WTC11 (cell line): ENCODE measurements around the gene MSI2.

Experiments
- CREB1 ChIP-seq: sonication (generic); formaldehyde crosslinking; IDR thresholded peaks from 2 replicates; pipeline ENCODE4 v1.8.0; 2023; ENCODE audit warnings: mild to moderate bottlenecking, missing genetic modification reagents
- ETV6 ChIP-seq: sonication (generic); formaldehyde crosslinking; IDR thresholded peaks from 2 replicates; pipeline ENCODE4 v1.8.1; 2022; ENCODE audit warnings: mild to moderate bottlenecking, missing genetic modification reagents
- NR3C1 ChIP-seq: sonication (generic); formaldehyde crosslinking; conservative IDR thresholded peaks from 2 replicates; pipeline ENCODE4 v1.8.1; 2023; ENCODE audit warnings: low read depth, mild to moderate bottlenecking, missing genetic modification reagents
- SMAD4 ChIP-seq: sonication (generic); formaldehyde crosslinking; IDR thresholded peaks from 2 replicates; pipeline ENCODE4 v1.8.0; 2022; ENCODE audit warnings: mild to moderate bottlenecking, missing genetic modification reagents
- TEAD1 ChIP-seq: sonication (generic); formaldehyde crosslinking; IDR thresholded peaks from 2 replicates; pipeline ENCODE4 v1.8.0; 2022; ENCODE audit warnings: mild to moderate bottlenecking, missing genetic modification reagents
- ZNF121 ChIP-seq: sonication (generic); formaldehyde crosslinking; IDR thresholded peaks from 2 replicates; pipeline ENCODE4 v1.8.0; 2023; ENCODE audit warnings: missing genetic modification reagents
- ZNF512 ChIP-seq: sonication (generic); formaldehyde crosslinking; IDR thresholded peaks from 2 replicates; pipeline ENCODE4 v1.8.1; 2022; ENCODE audit warnings: missing genetic modification reagents, borderline replicate concordance
- TF ChIP-seq, protein P1 (sequence below): fragments of 200-600 bp; IDR thresholded peaks from 2 replicates; pipeline ENCODE4 v1.8.0; 2022; ENCODE audit warnings: antibody characterized with exemption
- TF ChIP-seq, protein P2 (sequence below): sonication (generic); formaldehyde crosslinking; IDR thresholded peaks from 2 replicates; pipeline ENCODE4 v1.8.1; 2022; ENCODE audit warnings: mild to moderate bottlenecking, missing genetic modification reagents, moderate library complexity, borderline replicate concordance
- TF ChIP-seq, protein P3 (sequence below): sonication (generic); formaldehyde crosslinking; IDR thresholded peaks from 2 replicates; pipeline ENCODE4 v1.8.0; 2022; ENCODE audit warnings: mild to moderate bottlenecking, missing genetic modification reagents

DNA sequence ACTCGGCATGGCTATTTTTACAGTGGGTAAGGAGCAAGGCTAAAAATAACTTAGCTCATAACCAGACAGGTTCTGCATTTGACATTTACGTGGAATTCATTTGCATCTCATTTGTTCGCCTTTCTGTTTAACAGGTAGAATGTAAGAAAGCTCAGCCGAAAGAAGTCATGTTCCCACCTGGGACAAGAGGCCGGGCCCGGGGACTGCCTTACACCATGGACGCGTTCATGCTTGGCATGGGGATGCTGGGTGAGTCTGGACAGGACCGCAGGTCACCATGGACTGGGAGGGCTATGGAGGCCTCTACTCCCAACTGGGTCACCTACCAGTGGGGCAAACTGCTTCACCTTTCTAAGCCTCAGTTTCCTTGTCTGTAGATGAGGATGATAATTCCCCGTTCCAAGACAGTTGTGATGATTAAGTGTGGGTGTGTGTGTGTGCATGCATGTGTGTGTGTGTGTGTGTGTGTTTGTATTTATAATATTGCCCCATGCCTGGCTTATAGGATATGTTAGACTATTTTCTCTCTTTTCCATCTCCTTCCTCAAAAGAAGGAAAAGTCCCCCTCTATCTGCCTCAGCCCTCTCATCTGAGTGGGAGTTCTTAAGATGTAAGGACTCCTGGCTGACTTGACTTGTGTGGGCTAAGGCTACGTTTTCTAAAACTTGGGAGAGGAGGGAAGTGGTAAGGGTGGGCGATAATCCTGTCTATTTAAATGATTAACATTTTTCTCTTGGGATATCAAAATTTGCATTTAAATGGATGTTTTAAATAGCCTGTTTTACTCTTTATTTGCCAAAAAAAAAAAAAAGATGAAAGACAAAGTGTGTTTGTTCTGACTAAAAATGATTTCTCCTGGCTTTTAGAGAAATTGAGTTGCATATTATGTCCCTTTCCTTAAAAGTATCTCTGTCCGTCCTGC lies 359.8 kb downstream of the MSI2 start:
- TF ChIP-seq, protein P1, sequence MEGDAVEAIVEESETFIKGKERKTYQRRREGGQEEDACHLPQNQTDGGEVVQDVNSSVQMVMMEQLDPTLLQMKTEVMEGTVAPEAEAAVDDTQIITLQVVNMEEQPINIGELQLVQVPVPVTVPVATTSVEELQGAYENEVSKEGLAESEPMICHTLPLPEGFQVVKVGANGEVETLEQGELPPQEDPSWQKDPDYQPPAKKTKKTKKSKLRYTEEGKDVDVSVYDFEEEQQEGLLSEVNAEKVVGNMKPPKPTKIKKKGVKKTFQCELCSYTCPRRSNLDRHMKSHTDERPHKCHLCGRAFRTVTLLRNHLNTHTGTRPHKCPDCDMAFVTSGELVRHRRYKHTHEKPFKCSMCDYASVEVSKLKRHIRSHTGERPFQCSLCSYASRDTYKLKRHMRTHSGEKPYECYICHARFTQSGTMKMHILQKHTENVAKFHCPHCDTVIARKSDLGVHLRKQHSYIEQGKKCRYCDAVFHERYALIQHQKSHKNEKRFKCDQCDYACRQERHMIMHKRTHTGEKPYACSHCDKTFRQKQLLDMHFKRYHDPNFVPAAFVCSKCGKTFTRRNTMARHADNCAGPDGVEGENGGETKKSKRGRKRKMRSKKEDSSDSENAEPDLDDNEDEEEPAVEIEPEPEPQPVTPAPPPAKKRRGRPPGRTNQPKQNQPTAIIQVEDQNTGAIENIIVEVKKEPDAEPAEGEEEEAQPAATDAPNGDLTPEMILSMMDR: no peak
- TF ChIP-seq CREB1: no peak
- no peak for TF ChIP-seq TEAD1 (CRISPR knock-in tag)
- no peak for TF ChIP-seq ZNF121 (CRISPR knock-in tag)
- TF ChIP-seq SMAD4 (CRISPR knock-in tag): no peak
- TF ChIP-seq, protein P2, sequence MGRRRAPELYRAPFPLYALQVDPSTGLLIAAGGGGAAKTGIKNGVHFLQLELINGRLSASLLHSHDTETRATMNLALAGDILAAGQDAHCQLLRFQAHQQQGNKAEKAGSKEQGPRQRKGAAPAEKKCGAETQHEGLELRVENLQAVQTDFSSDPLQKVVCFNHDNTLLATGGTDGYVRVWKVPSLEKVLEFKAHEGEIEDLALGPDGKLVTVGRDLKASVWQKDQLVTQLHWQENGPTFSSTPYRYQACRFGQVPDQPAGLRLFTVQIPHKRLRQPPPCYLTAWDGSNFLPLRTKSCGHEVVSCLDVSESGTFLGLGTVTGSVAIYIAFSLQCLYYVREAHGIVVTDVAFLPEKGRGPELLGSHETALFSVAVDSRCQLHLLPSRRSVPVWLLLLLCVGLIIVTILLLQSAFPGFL (CRISPR knock-in tag): no peak
- no peak for TF ChIP-seq NR3C1 (CRISPR knock-in tag)
- no peak for TF ChIP-seq ETV6 (CRISPR knock-in tag)
- TF ChIP-seq, protein P3, sequence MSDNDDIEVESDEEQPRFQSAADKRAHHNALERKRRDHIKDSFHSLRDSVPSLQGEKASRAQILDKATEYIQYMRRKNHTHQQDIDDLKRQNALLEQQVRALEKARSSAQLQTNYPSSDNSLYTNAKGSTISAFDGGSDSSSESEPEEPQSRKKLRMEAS: no peak
- TF ChIP-seq ZNF512: no peak
